ENCODE results near the gene ANGPTL8.

The ANGPTL8 gene

GRCh38 chr19:11269408-11269807, 30.0 kb downstream of the ANGPTL8 start:
- no peak for TF ChIP-seq CTCF (IDR thresholded peaks at IDR 0.05; ENCODE audit: control extremely low read depth, extremely low read depth, low read depth, missing control alignments)
- DNase-seq (ENCODE audit: extremely low spot score), result no peak
- ChIA-PET POLR2A (no interaction called here), CTCF (interaction anchor here (1.3 kb wide), 1 partner anchor 26 kb away, joined by 4 read pairs; no protein-coding TSS in a partner anchor)

GRCh38 chr19:11273296-11273695, 33.9 kb downstream of the ANGPTL8 start:
- no peak for DNase-seq (ENCODE audit: extremely low spot score)
- POLR2A ChIA-PET, result no interaction called here
- CTCF ChIA-PET, result interaction anchor here (1.0 to 1.1 kb wide), 2 partner anchors 17 to 21 kb away, joined by 4 to 5 read pairs; no protein-coding TSS in a partner anchor
- no peak for TF ChIP-seq CTCF (IDR thresholded peaks at IDR 0.05; ENCODE audit: control extremely low read depth, extremely low read depth, low read depth, missing control alignments)

GRCh38 chr19:11273989-11274388, 34.6 kb downstream of the ANGPTL8 start:
- ChIA-PET POLR2A (no interaction called here), CTCF (interaction anchor here (1.0 to 2.7 kb wide), 3 partner anchors 13 to 209 kb away, joined by 4 to 9 read pairs (median 5); no protein-coding TSS in a partner anchor)
- DNase-seq (ENCODE audit: extremely low spot score), result no peak
- no peak for TF ChIP-seq CTCF (IDR thresholded peaks at IDR 0.05; ENCODE audit: control extremely low read depth, extremely low read depth, low read depth, missing control alignments)

- no peak for DNase-seq (ENCODE audit: extremely low spot score)
- no peak for TF ChIP-seq CTCF (IDR thresholded peaks at IDR 0.05; ENCODE audit: control extremely low read depth, extremely low read depth, low read depth, missing control alignments)
- POLR2A ChIA-PET, result no interaction called here
- CTCF ChIA-PET, result interaction anchor here (0.7 to 2.7 kb wide), 5 partner anchors 12 to 208 kb away, joined by 3 to 9 read pairs (median 4); no protein-coding TSS in a partner anchor
Observed at GRCh38 chr19:11274533-11275086, 35.2 kb downstream of the ANGPTL8 start.

- no peak for DNase-seq (ENCODE audit: extremely low spot score)
- TF ChIP-seq CTCF (IDR thresholded peaks at IDR 0.05; ENCODE audit: control extremely low read depth, extremely low read depth, low read depth, missing control alignments), result no peak
- CTCF ChIA-PET, result interaction anchor here (0.8 kb wide), 1 partner anchor 35 kb away, joined by 3 read pairs; no protein-coding TSS in a partner anchor
- POLR2A ChIA-PET, result interaction anchor here (0.6 to 0.7 kb wide), 2 partner anchors 67 to 103 kb away, joined by 4 to 5 read pairs; partner anchors contain the start of gene TMEM205
Observed at GRCh38 chr19:11278670-11279069, 39.3 kb downstream of the ANGPTL8 start.

GRCh38 chr19:11279505-11280236, 40.3 kb downstream of the ANGPTL8 start:
- peak; percentile 53 for DNase-seq (ENCODE audit: extremely low spot score)
- ChIA-PET CTCF (interaction anchor here (0.8 to 2.1 kb wide), 5 partner anchors 14 to 156 kb away, joined by 3 to 7 read pairs (median 3); partner anchors contain the start of genes PRKCSH and TSPAN16), POLR2A (interaction anchor here (1.1 kb wide), 1 partner anchor 166 kb away, joined by 3 read pairs; no protein-coding TSS in a partner anchor)
- TF ChIP-seq CTCF (IDR thresholded peaks at IDR 0.05; ENCODE audit: control extremely low read depth, extremely low read depth, low read depth, missing control alignments), result no peak
